ENCODE data around the gene MADD.

The MADD gene

GRCh38 chr11:47375546-47376085, 105.7 kb downstream of the MADD start:
- H3K18ac ChIP-seq (ENCODE audit: low read length): no peak overlapping the region
- no peak overlapping the region for H3K56ac ChIP-seq (ENCODE audit: low read length)
- no peaks in the 10 kb centered on the region for H3K36me3 ChIP-seq (ENCODE audit: control insufficient read depth, insufficient read depth, low read length)
- H4K5ac ChIP-seq (ENCODE audit: low read length): no peak overlapping the region
- WGBS (ENCODE audit: extremely low coverage, insufficient coverage, low lambda C conversion rate): no CpG with 5 or more reads among the region's 13 CpGs
- no peak overlapping the region for H3K4ac ChIP-seq (ENCODE audit: low read depth, low read length)
- no peak overlapping the region for H3K23ac ChIP-seq (ENCODE audit: low read length)
- H3K4me3 ChIP-seq (ENCODE audit: low read length): no peak overlapping the region
- H3K4me2 ChIP-seq (ENCODE audit: low read length): no peak overlapping the region
- no peak for DNase-seq
- no peak overlapping the region for H3K9ac ChIP-seq (ENCODE audit: low read length)
- no peaks in the 10 kb centered on the region for H3K27me3 ChIP-seq (ENCODE audit: insufficient read depth, low read length, poor library complexity)
- H3K79me1 ChIP-seq (ENCODE audit: low read length): no peaks in the 10 kb centered on the region
- peaks cover 5% of the 10 kb centered on the region for H3K4me1 ChIP-seq (ENCODE audit: control insufficient read depth, low read depth, low read length)
- no peak overlapping the region for H2BK120ac ChIP-seq (ENCODE audit: low read depth, low read length)
- H2AK5ac ChIP-seq (ENCODE audit: low read length): no peak overlapping the region
- no peak overlapping the region for H4K8ac ChIP-seq (ENCODE audit: low read depth, low read length)
- no peaks in the 10 kb centered on the region for H3K79me2 ChIP-seq (ENCODE audit: control insufficient read depth, insufficient read depth, low read length)
- no peak overlapping the region for H2BK15ac ChIP-seq (replicated peaks; ENCODE audit: low read depth)
- H3K27ac ChIP-seq (ENCODE audit: low read depth, low read length): no peak overlapping the region
- H2BK5ac ChIP-seq (ENCODE audit: low read length): no peak overlapping the region

- no peak for DNase-seq
- Histone ChIP-seq H3K18ac (ENCODE audit: low read length) (no peak overlapping the region), H3K36me3 (ENCODE audit: control insufficient read depth, insufficient read depth, low read length) (no peaks in the 10 kb centered on the region), H3K9ac (ENCODE audit: low read length) (no peak overlapping the region), H3K4me2 (ENCODE audit: low read length) (no peak overlapping the region), H2BK15ac (replicated peaks; ENCODE audit: low read depth) (no peak overlapping the region), H3K27ac (ENCODE audit: low read depth, low read length) (no peak overlapping the region), H3K27me3 (ENCODE audit: insufficient read depth, low read length, poor library complexity) (no peaks in the 10 kb centered on the region), H3K4me1 (ENCODE audit: control insufficient read depth, low read depth, low read length) (peaks cover 5% of the 10 kb centered on the region), H4K5ac (ENCODE audit: low read length) (no peak overlapping the region), H3K23ac (ENCODE audit: low read length) (no peak overlapping the region), H4K8ac (ENCODE audit: low read depth, low read length) (no peak overlapping the region), H2BK5ac (ENCODE audit: low read length) (no peak overlapping the region), H3K4ac (ENCODE audit: low read depth, low read length) (no peak overlapping the region), H2AK5ac (ENCODE audit: low read length) (no peak overlapping the region), H3K4me3 (ENCODE audit: low read length) (no peak overlapping the region), H3K56ac (ENCODE audit: low read length) (no peak overlapping the region), H2BK120ac (ENCODE audit: low read depth, low read length) (no peak overlapping the region), H3K79me2 (ENCODE audit: control insufficient read depth, insufficient read depth, low read length) (no peaks in the 10 kb centered on the region), H3K79me1 (ENCODE audit: low read length) (no peaks in the 10 kb centered on the region)
- WGBS (ENCODE audit: extremely low coverage, insufficient coverage, low lambda C conversion rate): no CpG with 5 or more reads among the region's 8 CpGs
Observed at GRCh38 chr11:47376107-47376524, 106.2 kb downstream of the MADD start.

- no peak overlapping the region for H4K8ac ChIP-seq (ENCODE audit: low read depth, low read length)
- no peak overlapping the region for H3K56ac ChIP-seq (ENCODE audit: low read length)
- no peaks in the 10 kb centered on the region for H3K36me3 ChIP-seq (ENCODE audit: control insufficient read depth, insufficient read depth, low read length)
- no peak overlapping the region for H3K4me2 ChIP-seq (ENCODE audit: low read length)
- H3K4ac ChIP-seq (ENCODE audit: low read depth, low read length): no peak overlapping the region
- H2BK5ac ChIP-seq (ENCODE audit: low read length): no peak overlapping the region
- H2AK5ac ChIP-seq (ENCODE audit: low read length): no peak overlapping the region
- H3K9ac ChIP-seq (ENCODE audit: low read length): no peak overlapping the region
- no peak overlapping the region for H3K27ac ChIP-seq (ENCODE audit: low read depth, low read length)
- no peak overlapping the region for H2BK120ac ChIP-seq (ENCODE audit: low read depth, low read length)
- peak; percentile 38 for DNase-seq
- H3K79me1 ChIP-seq (ENCODE audit: low read length): no peaks in the 10 kb centered on the region
- no peak overlapping the region for H3K18ac ChIP-seq (ENCODE audit: low read length)
- no peak overlapping the region for H4K5ac ChIP-seq (ENCODE audit: low read length)
- H3K27me3 ChIP-seq (ENCODE audit: insufficient read depth, low read length, poor library complexity): no peaks in the 10 kb centered on the region
- no peak overlapping the region for H3K23ac ChIP-seq (ENCODE audit: low read length)
- peaks cover 5% of the 10 kb centered on the region for H3K4me1 ChIP-seq (ENCODE audit: control insufficient read depth, low read depth, low read length)
- no peak overlapping the region for H3K4me3 ChIP-seq (ENCODE audit: low read length)
- no peaks in the 10 kb centered on the region for H3K79me2 ChIP-seq (ENCODE audit: control insufficient read depth, insufficient read depth, low read length)
- H2BK15ac ChIP-seq (replicated peaks; ENCODE audit: low read depth): no peak overlapping the region
- no CpG with 5 or more reads among the region's 14 CpGs for WGBS (ENCODE audit: extremely low coverage, insufficient coverage, low lambda C conversion rate)
Observed at GRCh38 chr11:47376525-47377371, 106.8 kb downstream of the MADD start.

GRCh38 chr11:47377571-47378009, 107.7 kb downstream of the MADD start:
- no peak overlapping the region for H2BK5ac ChIP-seq (ENCODE audit: low read length)
- no peaks in the 10 kb centered on the region for H3K36me3 ChIP-seq (ENCODE audit: control insufficient read depth, insufficient read depth, low read length)
- H3K79me1 ChIP-seq (ENCODE audit: low read length): no peaks in the 10 kb centered on the region
- H3K27ac ChIP-seq (ENCODE audit: low read depth, low read length): no peak overlapping the region
- H2BK15ac ChIP-seq (replicated peaks; ENCODE audit: low read depth): no peak overlapping the region
- H2BK120ac ChIP-seq (ENCODE audit: low read depth, low read length): no peak overlapping the region
- no peak overlapping the region for H3K4me2 ChIP-seq (ENCODE audit: low read length)
- H3K9ac ChIP-seq (ENCODE audit: low read length): no peak overlapping the region
- no peak overlapping the region for H4K8ac ChIP-seq (ENCODE audit: low read depth, low read length)
- no CpG with 5 or more reads among the region's 5 CpGs for WGBS (ENCODE audit: extremely low coverage, insufficient coverage, low lambda C conversion rate)
- H3K4me1 ChIP-seq (ENCODE audit: control insufficient read depth, low read depth, low read length): peaks cover 5% of the 10 kb centered on the region
- no peak for DNase-seq
- H3K27me3 ChIP-seq (ENCODE audit: insufficient read depth, low read length, poor library complexity): no peaks in the 10 kb centered on the region
- no peak overlapping the region for H3K4me3 ChIP-seq (ENCODE audit: low read length)
- H3K18ac ChIP-seq (ENCODE audit: low read length): no peak overlapping the region
- H3K4ac ChIP-seq (ENCODE audit: low read depth, low read length): no peak overlapping the region
- H4K5ac ChIP-seq (ENCODE audit: low read length): no peak overlapping the region
- H3K79me2 ChIP-seq (ENCODE audit: control insufficient read depth, insufficient read depth, low read length): no peaks in the 10 kb centered on the region
- no peak overlapping the region for H3K56ac ChIP-seq (ENCODE audit: low read length)
- H2AK5ac ChIP-seq (ENCODE audit: low read length): no peak overlapping the region
- no peak overlapping the region for H3K23ac ChIP-seq (ENCODE audit: low read length)

GRCh38 chr11:47378010-47378835, 108.3 kb downstream of the MADD start, which contains the start of gene SPI1:
TSS of gene SPI1 (minus strand) at chr11:47378547. CDS start at chr11:47378353, 194 bp downstream.
- Histone ChIP-seq H3K79me1 (ENCODE audit: low read length) (no peaks in the 10 kb centered on the region), H3K27me3 (ENCODE audit: insufficient read depth, low read length, poor library complexity) (no peaks in the 10 kb centered on the region), H3K4me2 (ENCODE audit: low read length) (no peak within 1 kb of the TSS), H3K79me2 (ENCODE audit: control insufficient read depth, insufficient read depth, low read length) (no peaks in the 10 kb centered on the region), H3K18ac (ENCODE audit: low read length) (no peak within 1 kb of the TSS), H2AK5ac (ENCODE audit: low read length) (no peak within 1 kb of the TSS), H3K27ac (ENCODE audit: low read depth, low read length) (no peak within 1 kb of the TSS), H2BK15ac (replicated peaks; ENCODE audit: low read depth) (no peak within 1 kb of the TSS), H3K56ac (ENCODE audit: low read length) (peak within 1 kb of the TSS; percentile 30), H4K5ac (ENCODE audit: low read length) (peak within 1 kb of the TSS; percentile 16), H3K36me3 (ENCODE audit: control insufficient read depth, insufficient read depth, low read length) (no peaks in the 10 kb centered on the region), H3K4me1 (ENCODE audit: control insufficient read depth, low read depth, low read length) (peaks cover 5% of the 10 kb centered on the region), H4K8ac (ENCODE audit: low read depth, low read length) (no peak within 1 kb of the TSS), H2BK5ac (ENCODE audit: low read length) (no peak within 1 kb of the TSS), H3K4me3 (ENCODE audit: low read length) (no peak within 1 kb of the TSS), H2BK120ac (ENCODE audit: low read depth, low read length) (no peak within 1 kb of the TSS), H3K9ac (ENCODE audit: low read length) (no peak within 1 kb of the TSS), H3K23ac (ENCODE audit: low read length) (no peak within 1 kb of the TSS), H3K4ac (ENCODE audit: low read depth, low read length) (no peak within 1 kb of the TSS)
- peak; percentile 77 for DNase-seq
- no CpG with 5 or more reads among the region's 31 CpGs for WGBS (ENCODE audit: extremely low coverage, insufficient coverage, low lambda C conversion rate)

All from mesendoderm (in vitro differentiated cells).